ENCODE data around the gene ATP23. TPM values are rescaled to one million over a fixed set of nuclear protein-coding genes. Genes with fewer than 3 reads are reported as not detected.

Gene ATP23
- total RNA-seq, 1 donor from 2014 or later, result 3.4 TPM

GRCh38 chr12:57993834-57994233 lies 52.5 kb downstream of the ATP23 start:
- Mint-ChIP-seq H3K4me3 (ENCODE audit: unreplicated experiment) (no peak overlapping the region), H3K36me3 (ENCODE audit: low read depth, unreplicated experiment) (no peaks in the 10 kb centered on the region), H3K27ac (ENCODE audit: unreplicated experiment) (no peak overlapping the region), H3K4me1 (ENCODE audit: low read depth, unreplicated experiment) (no peaks in the 10 kb centered on the region), H3K9me3 (ENCODE audit: unreplicated experiment) (peaks cover 9% of the 10 kb centered on the region), H3K27me3 (ENCODE audit: low read depth, unreplicated experiment) (peaks cover 5% of the 10 kb centered on the region)
- no peak overlapping the region for H3K27ac ChIP-seq (ENCODE audit: low read depth, low read length)
- H3K27me3 ChIP-seq (ENCODE audit: insufficient read depth, low read length), result no peaks in the 10 kb centered on the region
- H3K9me3 ChIP-seq (ENCODE audit: insufficient read depth, low read depth, low read length), result peaks cover 3% of the 10 kb centered on the region
- H3K79me2 ChIP-seq (ENCODE audit: insufficient read depth, low read length), result no peaks in the 10 kb centered on the region
- no peaks in the 10 kb centered on the region for H3K36me3 ChIP-seq (ENCODE audit: insufficient read depth, low read length)
- H3K4me2 ChIP-seq (ENCODE audit: low read length), result no peak overlapping the region
- FAIRE-seq (no peak), DNase-seq (ENCODE audit: low read depth) (no peak)
- H3K4me1 ChIP-seq (ENCODE audit: insufficient read depth, low read length), result no peaks in the 10 kb centered on the region
- TF ChIP-seq EZH2 (IDR thresholded peaks at IDR 0.05; ENCODE audit: insufficient read depth, low read length) (no peak), CTCF (IDR thresholded peaks at IDR 0.05; ENCODE audit: insufficient read depth, low read depth, low read length) (no peak)
- H4K20me1 ChIP-seq (ENCODE audit: insufficient read depth, low read length), result no peaks in the 10 kb centered on the region
- no peak overlapping the region for H3K4me3 ChIP-seq (ENCODE audit: insufficient read depth, low read depth, low read length)
- H3K9ac ChIP-seq (ENCODE audit: low read length), result no peak overlapping the region
- no peak overlapping the region for H2AFZ ChIP-seq (ENCODE audit: low read depth, low read length)

- H3K9me3 ChIP-seq (ENCODE audit: insufficient read depth, low read depth, low read length), result peaks cover 7% of the 10 kb centered on the region
- H3K79me2 ChIP-seq (ENCODE audit: insufficient read depth, low read length), result no peaks in the 10 kb centered on the region
- no peaks in the 10 kb centered on the region for H4K20me1 ChIP-seq (ENCODE audit: insufficient read depth, low read length)
- no peaks in the 10 kb centered on the region for H3K27me3 ChIP-seq (ENCODE audit: insufficient read depth, low read length)
- H3K9ac ChIP-seq (ENCODE audit: low read length), result no peak overlapping the region
- H3K4me2 ChIP-seq (ENCODE audit: low read length), result no peak overlapping the region
- H3K36me3 Mint-ChIP-seq (ENCODE audit: low read depth, unreplicated experiment), result no peaks in the 10 kb centered on the region
- FAIRE-seq (no peak), DNase-seq (ENCODE audit: low read depth) (no peak)
- H3K4me3 Mint-ChIP-seq (ENCODE audit: unreplicated experiment), result no peak overlapping the region
- H3K4me1 ChIP-seq (ENCODE audit: insufficient read depth, low read length), result no peaks in the 10 kb centered on the region
- H3K27ac ChIP-seq (ENCODE audit: low read depth, low read length), result no peak overlapping the region
- H3K4me1 Mint-ChIP-seq (ENCODE audit: low read depth, unreplicated experiment), result no peaks in the 10 kb centered on the region
- H3K36me3 ChIP-seq (ENCODE audit: insufficient read depth, low read length), result no peaks in the 10 kb centered on the region
- no peaks in the 10 kb centered on the region for H3K27me3 Mint-ChIP-seq (ENCODE audit: low read depth, unreplicated experiment)
- TF ChIP-seq CTCF (IDR thresholded peaks at IDR 0.05; ENCODE audit: insufficient read depth, low read depth, low read length), result no peak
- no peak for TF ChIP-seq EZH2 (IDR thresholded peaks at IDR 0.05; ENCODE audit: insufficient read depth, low read length)
- H2AFZ ChIP-seq (ENCODE audit: low read depth, low read length), result no peak overlapping the region
- peaks cover 17% of the 10 kb centered on the region for H3K9me3 Mint-ChIP-seq (ENCODE audit: unreplicated experiment)
- H3K27ac Mint-ChIP-seq (ENCODE audit: unreplicated experiment), result no peak overlapping the region
- no peak overlapping the region for H3K4me3 ChIP-seq (ENCODE audit: insufficient read depth, low read depth, low read length)
These were observed 55.2 kb downstream of the ATP23 start for GRCh38 chr12:57996520-57996919.

GRCh38 chr12:57998251-57998650 lies 56.9 kb downstream of the ATP23 start:
- H3K27ac Mint-ChIP-seq (ENCODE audit: unreplicated experiment), result no peak overlapping the region
- H3K4me1 Mint-ChIP-seq (ENCODE audit: low read depth, unreplicated experiment), result no peaks in the 10 kb centered on the region
- no peak overlapping the region for H3K4me3 Mint-ChIP-seq (ENCODE audit: unreplicated experiment)
- no peaks in the 10 kb centered on the region for H4K20me1 ChIP-seq (ENCODE audit: insufficient read depth, low read length)
- H3K36me3 ChIP-seq (ENCODE audit: insufficient read depth, low read length), result no peaks in the 10 kb centered on the region
- H3K79me2 ChIP-seq (ENCODE audit: insufficient read depth, low read length), result no peaks in the 10 kb centered on the region
- H3K9me3 ChIP-seq (ENCODE audit: insufficient read depth, low read depth, low read length), result peaks cover 7% of the 10 kb centered on the region
- FAIRE-seq (no peak), DNase-seq (ENCODE audit: low read depth) (no peak)
- no peaks in the 10 kb centered on the region for H3K36me3 Mint-ChIP-seq (ENCODE audit: low read depth, unreplicated experiment)
- no peaks in the 10 kb centered on the region for H3K27me3 Mint-ChIP-seq (ENCODE audit: low read depth, unreplicated experiment)
- no peak overlapping the region for H3K27ac ChIP-seq (ENCODE audit: low read depth, low read length)
- no peak overlapping the region for H3K4me2 ChIP-seq (ENCODE audit: low read length)
- no peak overlapping the region for H3K9ac ChIP-seq (ENCODE audit: low read length)
- no peaks in the 10 kb centered on the region for H3K4me1 ChIP-seq (ENCODE audit: insufficient read depth, low read length)
- no peak overlapping the region for H3K4me3 ChIP-seq (ENCODE audit: insufficient read depth, low read depth, low read length)
- H3K9me3 Mint-ChIP-seq (ENCODE audit: unreplicated experiment), result peaks cover 17% of the 10 kb centered on the region
- no peak for TF ChIP-seq CTCF (IDR thresholded peaks at IDR 0.05; ENCODE audit: insufficient read depth, low read depth, low read length)
- TF ChIP-seq EZH2 (IDR thresholded peaks at IDR 0.05; ENCODE audit: insufficient read depth, low read length), result no peak
- no peak overlapping the region for H2AFZ ChIP-seq (ENCODE audit: low read depth, low read length)
- H3K27me3 ChIP-seq (ENCODE audit: insufficient read depth, low read length), result no peaks in the 10 kb centered on the region

Measured in astrocyte (in vitro differentiated cells and primary cell).